Measurements from ENCODE around the gene SENP3. TPM values are rescaled to one million over a fixed set of nuclear protein-coding genes. Genes with fewer than 3 reads are reported as not detected.
A peak's percentile ranks its signal among the peaks of the same experiment; 100 is the strongest.

SENP3 gene
- total RNA-seq, 1 donor from 2014 or later, result 61.4 TPM

- no peak for DNase-seq (ENCODE audit: low read depth)
These were observed 15.8 kb downstream of the SENP3 start for GRCh38 chr17:7577327-7578199.

- peak; percentile 96 for DNase-seq (ENCODE audit: low read depth)
These were observed 17.5 kb downstream of the SENP3 start, which contains the start of gene CD68 for GRCh38 chr17:7579001-7579833. Gene CD68, plus strand, starts transcription at chr17:7579638. Its CDS starts 40 bp downstream, at chr17:7579678.

DNA sequence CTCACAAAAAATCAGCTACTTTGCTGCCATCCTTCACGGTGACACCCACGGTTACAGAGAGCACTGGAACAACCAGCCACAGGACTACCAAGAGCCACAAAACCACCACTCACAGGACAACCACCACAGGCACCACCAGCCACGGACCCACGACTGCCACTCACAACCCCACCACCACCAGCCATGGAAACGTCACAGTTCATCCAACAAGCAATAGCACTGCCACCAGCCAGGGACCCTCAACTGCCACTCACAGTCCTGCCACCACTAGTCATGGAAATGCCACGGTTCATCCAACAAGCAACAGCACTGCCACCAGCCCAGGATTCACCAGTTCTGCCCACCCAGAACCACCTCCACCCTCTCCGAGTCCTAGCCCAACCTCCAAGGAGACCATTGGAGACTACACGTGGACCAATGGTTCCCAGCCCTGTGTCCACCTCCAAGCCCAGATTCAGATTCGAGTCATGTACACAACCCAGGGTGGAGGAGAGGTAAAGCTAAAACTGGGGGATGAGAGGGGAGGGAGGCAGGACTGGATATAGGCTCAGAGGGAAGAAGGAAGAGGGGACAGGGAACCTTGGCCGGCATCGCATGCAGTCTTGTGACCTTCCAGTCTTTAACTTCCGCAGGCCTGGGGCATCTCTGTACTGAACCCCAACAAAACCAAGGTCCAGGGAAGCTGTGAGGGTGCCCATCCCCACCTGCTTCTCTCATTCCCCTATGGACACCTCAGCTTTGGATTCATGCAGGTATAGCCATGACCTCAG is 18.3 kb downstream of the SENP3 start:
- no peak for DNase-seq (ENCODE audit: low read depth)

DNA sequence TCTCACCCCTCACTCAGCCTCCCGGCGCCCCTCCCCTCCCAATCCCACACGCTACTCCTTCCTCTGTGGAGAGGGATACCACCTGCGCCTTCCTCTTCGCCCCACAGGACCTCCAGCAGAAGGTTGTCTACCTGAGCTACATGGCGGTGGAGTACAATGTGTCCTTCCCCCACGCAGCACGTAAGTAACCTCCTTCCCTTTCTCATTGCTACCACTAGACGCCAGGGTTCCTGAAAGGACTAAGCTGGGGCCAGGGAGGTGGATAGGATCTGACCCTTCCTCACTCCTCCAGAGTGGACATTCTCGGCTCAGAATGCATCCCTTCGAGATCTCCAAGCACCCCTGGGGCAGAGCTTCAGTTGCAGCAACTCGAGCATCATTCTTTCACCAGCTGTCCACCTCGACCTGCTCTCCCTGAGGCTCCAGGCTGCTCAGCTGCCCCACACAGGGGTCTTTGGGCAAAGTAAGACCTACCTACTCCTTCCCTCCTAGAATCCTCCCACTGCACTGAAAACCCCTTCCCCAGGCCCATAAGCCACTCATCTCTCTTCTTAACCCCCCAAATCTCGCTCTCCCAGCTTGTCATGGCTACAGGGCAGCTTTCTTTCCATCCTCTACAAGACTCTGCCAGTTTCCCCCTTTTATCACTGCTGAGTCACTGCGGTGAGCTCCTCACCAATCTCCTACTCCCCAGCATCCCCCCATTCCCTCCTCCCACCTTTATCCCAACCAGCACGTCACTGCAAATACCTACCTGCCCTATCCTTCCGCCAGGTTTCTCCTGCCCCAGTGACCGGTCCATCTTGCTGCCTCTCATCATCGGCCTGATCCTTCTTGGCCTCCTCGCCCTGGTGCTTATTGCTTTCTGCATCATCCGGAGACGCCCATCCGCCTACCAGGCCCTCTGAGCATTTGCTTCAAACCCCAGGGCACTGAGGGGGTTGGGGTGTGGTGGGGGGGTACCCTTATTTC is 19.2 kb downstream of the SENP3 start:
- DNase-seq (ENCODE audit: low read depth), result no peak

- DNase-seq (ENCODE audit: low read depth), result no peak
These were observed 20.9 kb downstream of the SENP3 start for GRCh38 chr17:7582396-7583252.

DNA sequence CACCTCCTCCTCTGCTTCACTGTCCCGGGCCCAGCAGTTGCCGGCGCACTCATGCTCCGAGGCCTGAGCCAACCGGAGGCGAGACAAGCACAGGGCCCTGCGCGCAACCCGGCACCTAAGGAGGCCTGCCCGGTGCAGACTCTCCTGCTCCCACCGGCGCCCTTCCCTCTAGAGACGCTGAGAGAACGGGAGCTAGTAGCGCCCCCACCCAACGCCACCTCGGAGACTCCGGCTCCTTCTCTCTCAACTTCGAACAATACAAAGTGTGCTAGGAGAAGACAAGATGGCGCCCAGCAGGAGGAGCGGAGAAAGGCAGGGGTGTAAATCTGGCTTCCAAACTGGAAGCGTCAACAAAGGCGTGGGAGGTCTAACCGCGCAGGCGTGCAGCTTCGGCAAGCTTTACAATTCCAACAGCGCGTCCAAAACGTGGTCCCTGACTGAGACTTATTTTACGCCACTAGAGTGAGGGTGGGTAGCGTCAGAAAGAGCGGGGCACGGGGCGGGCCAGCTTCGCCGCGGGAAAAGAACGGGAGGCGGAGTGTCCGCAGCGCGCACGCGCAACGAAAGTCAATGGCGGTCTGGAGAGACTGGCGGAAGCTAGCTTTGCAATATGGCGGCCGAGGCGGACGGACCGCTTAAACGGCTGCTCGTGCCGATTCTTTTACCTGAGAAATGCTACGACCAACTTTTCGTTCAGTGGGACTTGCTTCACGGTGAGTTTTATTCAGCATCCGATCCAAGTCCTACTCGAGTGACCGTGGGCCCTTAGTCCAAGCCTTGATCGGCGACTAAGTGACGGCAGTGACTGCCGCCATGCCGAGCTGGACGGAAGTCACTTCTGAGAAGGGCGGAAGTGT is 21.8 kb downstream of the SENP3 start, which contains the start of gene MPDU1:
MPDU1 (plus strand) TSS at position 600 of the 857 bp plus-strand sequence; CDS start at position 611, 11 bp downstream.
- DNase-seq (ENCODE audit: low read depth), result peak; percentile 88

GRCh38 chr17:7586673-7587419 is 25.1 kb downstream of the SENP3 start:
- DNase-seq (ENCODE audit: low read depth), result peak; percentile 23

- DNase-seq (ENCODE audit: low read depth), result no peak
These were observed 25.9 kb downstream of the SENP3 start for GRCh38 chr17:7587420-7588151.

DNA sequence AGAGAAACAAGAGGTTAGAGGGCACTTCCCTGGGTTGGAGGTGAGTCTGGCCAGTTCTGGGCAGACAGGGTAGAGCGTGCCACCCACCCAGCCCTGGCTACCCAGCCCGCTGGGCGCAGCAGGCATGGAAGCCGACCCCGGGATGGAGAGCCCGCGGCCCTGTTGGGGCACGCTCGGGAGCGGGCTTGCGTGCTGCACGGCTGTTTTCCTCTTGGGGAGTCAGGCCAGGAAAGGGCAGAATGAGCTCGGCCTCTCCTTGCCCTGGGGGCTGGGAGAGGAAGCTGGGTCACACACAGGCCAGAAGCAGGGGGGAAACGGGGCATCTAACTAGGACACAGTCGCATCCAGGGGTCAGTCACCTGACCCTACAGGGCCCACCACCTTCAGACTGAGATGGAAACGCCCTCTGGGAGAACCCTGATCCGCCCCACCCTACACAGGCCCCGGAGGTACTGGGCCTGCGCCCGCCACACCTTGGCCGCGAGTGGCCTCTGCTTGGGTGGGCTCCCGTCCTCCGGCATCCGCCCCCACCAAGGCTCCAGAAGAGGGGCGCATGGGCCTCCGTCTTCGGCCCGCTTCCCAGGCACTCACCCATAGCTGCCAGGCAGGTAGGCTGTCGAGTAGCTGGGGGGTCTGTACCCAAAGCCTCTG is 27.0 kb downstream of the SENP3 start:
- no peak for DNase-seq (ENCODE audit: low read depth)

- peak; percentile 59 for DNase-seq (ENCODE audit: low read depth)
These were observed 27.6 kb downstream of the SENP3 start for GRCh38 chr17:7589204-7589868.

- DNase-seq (ENCODE audit: low read depth), result peak; percentile 56
These were observed 28.4 kb downstream of the SENP3 start, which contains the start of gene SOX15 for GRCh38 chr17:7589891-7590691. Gene SOX15, minus strand, starts transcription at chr17:7590094. Its CDS starts 418 bp downstream, at chr17:7589676.

DNA sequence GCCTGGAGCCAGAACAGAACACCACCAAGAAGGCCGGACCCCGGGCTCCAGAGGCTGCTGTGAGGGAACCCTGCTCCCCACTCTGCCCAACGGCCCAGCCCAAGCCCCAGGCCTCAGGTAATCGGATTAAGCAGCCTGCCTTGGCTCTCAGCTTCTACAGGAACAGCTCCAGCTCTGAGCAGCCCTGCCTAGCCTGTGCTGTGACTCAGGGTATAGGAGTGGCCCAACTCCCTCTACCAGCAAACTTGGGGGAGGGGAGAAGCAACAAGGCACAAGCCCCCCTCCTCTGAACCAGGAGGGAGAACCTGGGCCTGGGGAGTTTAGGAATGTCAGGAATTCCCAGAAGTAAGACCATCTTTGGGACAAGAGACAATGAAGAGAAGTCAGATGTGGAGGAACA is 29.0 kb downstream of the SENP3 start:
- DNase-seq (ENCODE audit: low read depth), result peak; percentile 62

- no peak for DNase-seq (ENCODE audit: low read depth)
These were observed 29.9 kb downstream of the SENP3 start for GRCh38 chr17:7591596-7591995.

DNA sequence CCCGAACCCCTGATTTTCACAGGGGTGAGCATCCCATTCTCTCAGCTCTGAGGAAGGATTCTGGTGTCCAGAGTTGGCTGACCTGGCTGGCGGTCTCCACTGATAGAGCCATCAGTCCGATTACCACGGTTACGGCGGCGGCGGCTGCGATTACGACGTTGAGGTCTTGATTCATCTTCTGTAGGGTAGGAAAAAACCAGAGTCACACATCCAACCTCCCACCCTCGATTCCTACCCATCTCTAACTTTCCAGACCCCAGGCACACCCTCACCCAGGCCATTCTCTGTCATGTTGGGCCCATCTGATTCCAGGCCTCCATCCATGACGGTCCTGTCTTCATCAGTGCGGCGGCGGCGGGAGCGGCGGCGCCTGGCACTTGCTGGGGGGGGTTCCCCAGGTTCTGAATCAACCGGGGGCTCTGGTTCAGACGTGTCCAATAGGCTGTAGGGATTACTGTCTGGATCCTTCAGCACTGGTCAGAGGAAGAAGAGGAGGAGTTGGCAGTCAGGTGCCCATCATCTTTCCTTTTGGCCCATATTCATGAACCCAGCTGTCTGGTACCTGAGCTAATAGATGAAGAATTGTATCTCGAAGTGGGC is 30.8 kb downstream of the SENP3 start:
- no peak for DNase-seq (ENCODE audit: low read depth)

- DNase-seq (ENCODE audit: low read depth), result no peak
These were observed 31.6 kb downstream of the SENP3 start for GRCh38 chr17:7593296-7593695.
